RCC 7860 (cell line): ENCODE results near the gene PLEKHA6.

ENCODE experiments used
- DNase-seq: peaks from one replicate; pipeline ENCODE4 v3.0.0-alpha.2; 2015; ENCODE audit warnings: low spot score
- FAIRE-seq: peaks from 2 replicates; lab custom pipeline; 2012; peaks lifted over from hg19 to GRCh38; lab: Jason Lieb, UNC

The PLEKHA6 gene

GRCh38 chr1:204196068-204196795 is 163.5 kb downstream of the PLEKHA6 start, which contains the start of gene KISS1:
KISS1 (minus strand) TSS chr1:204196491; CDS start chr1:204192876, 3,615 bp downstream.
- FAIRE-seq (no peak), DNase-seq (no peak)

DNA sequence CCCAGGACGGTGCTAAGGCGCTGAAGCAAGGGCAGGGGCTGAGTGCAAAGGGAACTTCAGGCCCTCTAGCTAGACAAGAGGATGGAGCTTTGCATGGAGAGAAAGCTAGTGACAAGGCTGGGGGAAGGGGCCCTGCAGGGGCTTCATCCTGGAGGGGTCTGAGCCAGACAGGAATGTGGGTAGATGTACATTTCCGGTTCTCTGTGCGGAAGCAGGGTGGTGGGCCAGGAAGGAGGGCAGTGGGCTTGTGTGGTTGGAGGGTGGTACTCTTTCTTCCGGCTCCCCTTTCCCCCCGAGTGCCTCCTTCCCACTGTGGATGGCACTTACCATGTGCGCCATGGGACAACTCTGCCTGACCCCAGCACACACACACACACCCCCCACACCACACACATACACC is 165.0 kb downstream of the PLEKHA6 start:
- no peak for FAIRE-seq
- no peak for DNase-seq

GRCh38 chr1:204194080-204194479 is 165.6 kb downstream of the PLEKHA6 start:
- no peak for DNase-seq
- FAIRE-seq: no peak

DNA sequence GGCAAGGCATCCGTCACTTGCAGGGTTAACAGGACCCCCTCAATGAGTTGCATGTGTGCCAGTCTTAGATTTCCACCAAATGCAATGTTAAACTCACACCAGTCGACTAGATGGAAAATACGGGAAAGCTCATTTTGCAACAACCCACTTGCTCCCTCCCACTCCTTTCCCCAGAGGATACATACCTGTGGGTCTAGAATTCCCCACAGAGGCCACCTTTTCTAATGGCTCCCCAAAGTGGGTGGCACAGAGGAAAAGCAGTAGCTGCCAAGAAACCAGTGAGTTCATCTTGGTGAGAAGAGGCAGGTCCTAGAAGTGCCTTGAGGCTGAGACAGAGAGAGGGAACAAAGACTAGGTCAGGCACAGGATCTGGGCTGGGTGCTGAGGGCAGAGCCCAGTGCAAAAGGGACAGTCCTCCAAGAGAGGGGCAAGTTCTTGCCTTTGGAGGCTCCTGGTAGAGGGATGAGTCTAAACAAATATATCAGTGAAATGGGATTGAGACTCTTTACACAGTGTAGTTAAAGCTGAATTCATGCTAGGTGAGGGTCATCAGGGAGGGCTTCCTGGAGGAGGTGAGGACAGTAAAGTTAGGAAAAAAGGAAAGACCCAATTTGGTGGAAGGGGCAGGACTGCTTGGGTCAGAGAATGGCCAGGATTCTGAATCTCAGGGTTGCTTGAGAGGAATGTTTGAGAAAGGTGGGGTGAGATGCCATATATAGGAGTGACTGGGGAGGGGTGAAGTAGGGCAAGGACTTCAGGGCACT is 167.0 kb downstream of the PLEKHA6 start:
- DNase-seq: no peak
- FAIRE-seq: no peak

DNA sequence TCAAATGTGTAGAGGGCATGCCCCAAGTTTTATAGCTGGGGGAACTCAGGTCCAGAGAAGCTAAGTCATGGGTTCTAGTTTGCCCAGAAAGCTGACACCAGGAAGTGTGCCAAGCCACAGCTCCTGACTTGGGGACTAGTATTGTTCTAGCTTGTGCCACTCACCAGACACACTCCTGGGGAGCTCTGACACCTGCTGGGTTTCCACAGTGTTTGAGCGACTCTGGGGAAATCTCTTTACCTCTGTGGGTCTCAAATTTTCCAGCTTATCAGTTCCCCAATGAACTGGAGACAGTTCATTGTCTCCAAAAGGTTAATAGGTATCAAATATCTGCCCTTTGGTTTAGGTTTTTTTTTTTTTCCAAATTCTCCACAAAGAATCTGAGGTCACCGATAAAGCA is 167.7 kb downstream of the PLEKHA6 start:
- FAIRE-seq: no peak
- no peak for DNase-seq

GRCh38 chr1:204191456-204191855 is 168.3 kb downstream of the PLEKHA6 start:
- FAIRE-seq (no peak), DNase-seq (no peak)

GRCh38 chr1:204190212-204191211 is 169.2 kb downstream of the PLEKHA6 start:
- DNase-seq: no peak
- no peak for FAIRE-seq

GRCh38 chr1:204188959-204189639 is 170.6 kb downstream of the PLEKHA6 start:
- no peak for DNase-seq
- FAIRE-seq: no peak

- FAIRE-seq: no peak
Measured at GRCh38 chr1:204186597-204186996, 173.1 kb downstream of the PLEKHA6 start.

DNA sequence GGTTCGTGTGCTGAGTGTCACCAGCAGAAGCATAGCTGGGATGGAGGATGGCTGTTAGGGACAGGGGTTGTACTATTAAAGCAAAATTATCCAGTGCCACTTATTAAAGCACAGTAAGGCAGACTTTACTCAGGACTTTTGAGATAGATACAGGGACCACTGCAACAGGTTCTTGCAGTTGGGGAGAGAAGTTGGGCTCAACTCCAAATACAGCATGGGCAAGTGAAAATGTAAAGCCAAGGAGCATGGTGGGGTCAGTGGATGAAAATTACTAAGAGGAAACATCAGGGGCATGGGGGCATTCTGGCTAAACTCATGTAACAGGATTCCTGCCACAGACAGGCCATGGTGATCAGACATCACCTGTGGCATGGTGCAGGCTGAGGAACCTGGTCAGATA is 178.6 kb downstream of the PLEKHA6 start:
- FAIRE-seq (no peak), DNase-seq (no peak)

More at GRCh38 chr1:204186597-204186996, 173.1 kb downstream of the PLEKHA6 start:
- DNase-seq: no peak

GRCh38 chr1:204180133-204180532 is 179.6 kb downstream of the PLEKHA6 start:
- FAIRE-seq (no peak), DNase-seq (no peak)

- DNase-seq: no peak
- no peak for FAIRE-seq
Measured at GRCh38 chr1:204178487-204179281, 181.0 kb downstream of the PLEKHA6 start.

GRCh38 chr1:204177133-204177532 is 182.6 kb downstream of the PLEKHA6 start:
- no peak for FAIRE-seq
- no peak for DNase-seq

GRCh38 chr1:204176049-204176448 is 183.7 kb downstream of the PLEKHA6 start:
- FAIRE-seq (no peak), DNase-seq (no peak)

- FAIRE-seq (no peak), DNase-seq (no peak)
Measured at GRCh38 chr1:204174958-204175357, 184.8 kb downstream of the PLEKHA6 start.

GRCh38 chr1:204172404-204173029 is 187.2 kb downstream of the PLEKHA6 start:
- no peak for DNase-seq
- FAIRE-seq: no peak

- FAIRE-seq (peak; percentile 79), DNase-seq (peak; percentile 89)
Measured at GRCh38 chr1:204171751-204172178, 188.0 kb downstream of the PLEKHA6 start.

GRCh38 chr1:204170494-204171155 is 189.1 kb downstream of the PLEKHA6 start:
- DNase-seq (no peak), FAIRE-seq (no peak)
